ENCODE results near the gene RTP5.

Gene RTP5

GRCh38 chr2:241877989-241878970 is 8.8 kb downstream of the RTP5 start:
- no peak overlapping the region for H3K9ac ChIP-seq (ENCODE audit: low read depth, low read length, poor library complexity, severe bottlenecking)
- H3K4me2 ChIP-seq (ENCODE audit: low read depth, low read length, poor library complexity, severe bottlenecking): no peak overlapping the region
- no peaks in the 10 kb centered on the region for H3K9me3 ChIP-seq (ENCODE audit: insufficient read depth, low read depth, low read length)
- no peaks in the 10 kb centered on the region for H3K9me2 ChIP-seq (replicated peaks; ENCODE audit: low read depth, low read length)
- H3K27me3 ChIP-seq (ENCODE audit: insufficient read depth, low read length, poor library complexity, severe bottlenecking): no peaks in the 10 kb centered on the region
- H3K79me2 ChIP-seq (ENCODE audit: insufficient read depth, low read length): no peaks in the 10 kb centered on the region
- H4K20me1 ChIP-seq (ENCODE audit: insufficient read depth, low read length, poor library complexity, severe bottlenecking): no peaks in the 10 kb centered on the region
- H2AFZ ChIP-seq (ENCODE audit: low read length): no peak overlapping the region
- no peaks in the 10 kb centered on the region for H3F3A ChIP-seq (ENCODE audit: low read depth)
- H3K36me3 ChIP-seq (ENCODE audit: insufficient read depth, low read length): no peaks in the 10 kb centered on the region
- H3K4me3 ChIP-seq (ENCODE audit: low read length, poor library complexity, severe bottlenecking): no peak overlapping the region
- peaks cover 27% of the 10 kb centered on the region for H3K4me1 ChIP-seq (ENCODE audit: insufficient read depth, low read length, poor library complexity, severe bottlenecking)
- TF ChIP-seq CTCF (conservative IDR thresholded peaks at IDR 0.05; ENCODE audit: low read length) (peak; percentile 65), EZH2phosphoT487 (IDR thresholded peaks at IDR 0.05; ENCODE audit: borderline replicate concordance) (no peak)

GRCh38 chr2:241879326-241879725 is 9.8 kb downstream of the RTP5 start:
- Histone ChIP-seq H3K36me3 (ENCODE audit: insufficient read depth, low read length) (no peaks in the 10 kb centered on the region), H3K4me2 (ENCODE audit: low read depth, low read length, poor library complexity, severe bottlenecking) (no peak overlapping the region), H3F3A (ENCODE audit: low read depth) (no peaks in the 10 kb centered on the region), H3K9me3 (ENCODE audit: insufficient read depth, low read depth, low read length) (no peaks in the 10 kb centered on the region), H4K20me1 (ENCODE audit: insufficient read depth, low read length, poor library complexity, severe bottlenecking) (no peaks in the 10 kb centered on the region), H3K9ac (ENCODE audit: low read depth, low read length, poor library complexity, severe bottlenecking) (peak overlapping the region; percentile 75), H3K79me2 (ENCODE audit: insufficient read depth, low read length) (peaks cover 3% of the 10 kb centered on the region; the same call in 1 of the 2 replicates), H3K4me1 (ENCODE audit: insufficient read depth, low read length, poor library complexity, severe bottlenecking) (peaks cover 30% of the 10 kb centered on the region), H2AFZ (ENCODE audit: low read length) (no peak overlapping the region), H3K4me3 (ENCODE audit: low read length, poor library complexity, severe bottlenecking) (no peak overlapping the region), H3K27me3 (ENCODE audit: insufficient read depth, low read length, poor library complexity, severe bottlenecking) (no peaks in the 10 kb centered on the region), H3K9me2 (replicated peaks; ENCODE audit: low read depth, low read length) (no peaks in the 10 kb centered on the region)
- TF ChIP-seq EZH2phosphoT487 (IDR thresholded peaks at IDR 0.05; ENCODE audit: borderline replicate concordance): no peak
- no peak for TF ChIP-seq CTCF (conservative IDR thresholded peaks at IDR 0.05; ENCODE audit: low read length)

GRCh38 chr2:241880311-241881073 is 11.0 kb downstream of the RTP5 start:
- Histone ChIP-seq H3K9ac (ENCODE audit: low read depth, low read length, poor library complexity, severe bottlenecking) (peak overlapping the region; percentile 75), H3F3A (ENCODE audit: low read depth) (no peaks in the 10 kb centered on the region), H3K9me3 (ENCODE audit: insufficient read depth, low read depth, low read length) (no peaks in the 10 kb centered on the region), H3K79me2 (ENCODE audit: insufficient read depth, low read length) (peaks cover 14% of the 10 kb centered on the region; the same call in 1 of the 2 replicates), H3K9me2 (replicated peaks; ENCODE audit: low read depth, low read length) (no peaks in the 10 kb centered on the region), H3K4me2 (ENCODE audit: low read depth, low read length, poor library complexity, severe bottlenecking) (peak overlapping the region; percentile 78), H3K36me3 (ENCODE audit: insufficient read depth, low read length) (no peaks in the 10 kb centered on the region), H3K4me3 (ENCODE audit: low read length, poor library complexity, severe bottlenecking) (peak overlapping the region; percentile 78), H3K27me3 (ENCODE audit: insufficient read depth, low read length, poor library complexity, severe bottlenecking) (no peaks in the 10 kb centered on the region), H3K4me1 (ENCODE audit: insufficient read depth, low read length, poor library complexity, severe bottlenecking) (peaks cover 39% of the 10 kb centered on the region), H4K20me1 (ENCODE audit: insufficient read depth, low read length, poor library complexity, severe bottlenecking) (no peaks in the 10 kb centered on the region), H2AFZ (ENCODE audit: low read length) (peak overlapping the region; percentile 85)
- no peak for TF ChIP-seq CTCF (conservative IDR thresholded peaks at IDR 0.05; ENCODE audit: low read length)
- no peak for TF ChIP-seq EZH2phosphoT487 (IDR thresholded peaks at IDR 0.05; ENCODE audit: borderline replicate concordance)

All from Loucy (cell line).